ENCODE data around the gene APCDD1L. TPM values are rescaled to one million over a fixed set of nuclear protein-coding genes. Genes with fewer than 3 reads are reported as not detected.

The APCDD1L gene
- total and polyA plus RNA-seq, 2 of the 8 experiments (the other 6 are each of a cell fraction or from before 2014, with no cell fraction given), result 0.83 to 3.1 TPM

DNA sequence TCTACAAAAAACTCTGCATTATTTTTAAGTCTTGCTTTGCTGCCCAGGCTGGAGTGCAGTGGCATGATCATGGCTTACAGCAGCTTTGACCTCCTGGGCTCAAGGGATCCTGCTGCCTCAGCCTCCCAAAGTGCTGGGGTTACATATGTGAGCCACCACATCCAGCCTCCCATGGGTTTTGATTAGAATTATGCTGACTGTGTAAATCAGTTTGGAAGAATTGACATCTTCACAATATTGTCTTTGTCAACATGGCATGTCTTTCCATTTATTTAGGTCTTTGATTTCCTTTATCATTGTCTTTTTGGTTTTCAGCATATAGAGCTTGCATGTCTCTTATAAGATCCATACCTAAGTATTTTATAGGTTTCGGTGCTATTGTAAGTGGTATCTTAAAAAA, 13.2 kb upstream of the APCDD1L start:
- peaks cover 0 to 4% (median 0%) of the 10 kb centered on the region in 4 experiments; a peak in 1 of 7 replicates for H3K4me1 ChIP-seq (replicated peaks in 1 of 4; ENCODE audit: control insufficient read depth in 3 of 4, insufficient read depth in 4 of 4, low read length in 3 of 4)
- no peaks in the 10 kb centered on the region for H3K79me2 ChIP-seq (ENCODE audit: control insufficient read depth in 1 of 2, insufficient read depth in 2 of 2, low read length in 2 of 2)
- H3K4me2 ChIP-seq (ENCODE audit: insufficient read depth in 1 of 2, low read depth in 2 of 2, low read length in 2 of 2), result no peak overlapping the region
- H3K23ac ChIP-seq (ENCODE audit: insufficient read length), result no peak overlapping the region
- H2AK5ac ChIP-seq (ENCODE audit: low read depth, low read length), result no peak overlapping the region
- H4K8ac ChIP-seq (ENCODE audit: extremely low read depth, insufficient read depth, low read length), result no peak overlapping the region
- no peak overlapping the region for H2BK20ac ChIP-seq (ENCODE audit: low read length)
- no peaks in the 10 kb centered on the region for H3K23me2 ChIP-seq (ENCODE audit: low read depth, low read length)
- H2BK12ac ChIP-seq (ENCODE audit: low read depth, low read length), result no peak overlapping the region
- ChIA-PET CTCF (ENCODE audit: partially characterized antibody) (no interaction called here), POLR2A (ENCODE audit: partially characterized antibody) (no interaction called here)
- H3K56ac ChIP-seq (replicated peaks; ENCODE audit: insufficient read length, low read depth, low read length), result no peak overlapping the region
- H3K4me3 ChIP-seq (ENCODE audit: extremely low read depth in 1 of 4, insufficient read depth in 2 of 4, low read depth in 3 of 4, low read length in 4 of 4), result no peak overlapping the region
- 0 out of 7 replicates have a peak, but pooled peaks cover 0 to 5% (median 0%) of the 10 kb centered on the region in 4 experiments for H3K27me3 ChIP-seq (replicated peaks in 1 of 4; ENCODE audit: control insufficient read depth in 3 of 4, extremely low read depth in 1 of 4, insufficient read depth in 3 of 4, low read length in 3 of 4)
- 0 out of 8 replicates have a peak, but pooled peaks cover 0 to 2% (median 0%) of the 10 kb centered on the region in 4 experiments for H3K36me3 ChIP-seq (ENCODE audit: control insufficient read depth in 2 of 4, insufficient read depth in 4 of 4, low read length in 3 of 4)
- WGBS, 2 experiments (ENCODE audit: extremely low coverage in 1 of 2, insufficient coverage in 1 of 2, insufficient read length in 1 of 2, insufficient replicate concordance in 2 of 2, low coverage in 1 of 2, low lambda C conversion rate in 2 of 2, missing lambda C conversion rate in 1 of 2), result 83% methylated on average over 1 of the region's 1 CpG; no CpG with 5 or more reads in 1 of the 2 experiments
- no peak overlapping the region for H4K91ac ChIP-seq (replicated peaks; ENCODE audit: insufficient read length, low read length)
- FAIRE-seq, result no peak
- no peaks in the 10 kb centered on the region for H4K20me1 ChIP-seq (replicated peaks in 1 of 2; ENCODE audit: control insufficient read depth in 1 of 2, insufficient read depth in 2 of 2, low read length in 2 of 2)
- no peak overlapping the region for H4K5ac ChIP-seq (ENCODE audit: insufficient read length, low read depth, low read length)
- no peak overlapping the region for H3K27ac ChIP-seq (ENCODE audit: low read depth, low read length)
- H3K4ac ChIP-seq (replicated peaks; ENCODE audit: insufficient read length, low read depth, low read length), result no peak overlapping the region
- no peak overlapping the region for H3K18ac ChIP-seq (ENCODE audit: extremely low read depth, low read length)
- no peaks in the 10 kb centered on the region for H3K79me1 ChIP-seq (ENCODE audit: low read depth, low read length)
- no peak overlapping the region for H3K9ac ChIP-seq (replicated peaks in 1 of 4; ENCODE audit: extremely low read depth in 1 of 4, low read depth in 3 of 4, low read length in 3 of 4)
- DNase-seq (ENCODE audit: low read depth in 1 of 2, low spot score in 2 of 2), result no peak
- H3K9me3 ChIP-seq (ENCODE audit: insufficient read depth in 2 of 2, low read depth in 1 of 2, low read length in 1 of 2), result peaks cover 29 to 38% of the 10 kb centered on the region in 2 experiments
- H3K14ac ChIP-seq (ENCODE audit: insufficient read length), result no peak overlapping the region
- H2BK120ac ChIP-seq (replicated peaks; ENCODE audit: low read depth, low read length), result no peak overlapping the region
- no peak overlapping the region for H2AFZ ChIP-seq (ENCODE audit: low read length)
- no peak overlapping the region for H2BK15ac ChIP-seq (ENCODE audit: low read length)
- H2BK5ac ChIP-seq (ENCODE audit: low read depth, low read length), result no peak overlapping the region
- no peak for TF ChIP-seq RBBP5 (IDR thresholded peaks at IDR 0.05; ENCODE audit: borderline replicate concordance, low read depth, low read length)
- TF ChIP-seq BCL11A (IDR thresholded peaks at IDR 0.05; ENCODE audit: low read depth in 2 of 2, low read length in 2 of 2), result no peak
- TF ChIP-seq SP2 (IDR thresholded peaks at IDR 0.05; ENCODE audit: low read length), result no peak
- TF ChIP-seq NANOG (IDR thresholded peaks at IDR 0.05; ENCODE audit: insufficient read depth, low read depth, low read length, poor library complexity, severe bottlenecking), result no peak
- TF ChIP-seq, protein P1, sequence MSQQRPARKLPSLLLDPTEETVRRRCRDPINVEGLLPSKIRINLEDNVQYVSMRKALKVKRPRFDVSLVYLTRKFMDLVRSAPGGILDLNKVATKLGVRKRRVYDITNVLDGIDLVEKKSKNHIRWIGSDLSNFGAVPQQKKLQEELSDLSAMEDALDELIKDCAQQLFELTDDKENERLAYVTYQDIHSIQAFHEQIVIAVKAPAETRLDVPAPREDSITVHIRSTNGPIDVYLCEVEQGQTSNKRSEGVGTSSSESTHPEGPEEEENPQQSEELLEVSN (IDR thresholded peaks at IDR 0.05), result no peak
- no peak for TF ChIP-seq CTBP2 (IDR thresholded peaks at IDR 0.05; ENCODE audit: borderline replicate concordance, insufficient read depth, insufficient read length, low read length)
- TF ChIP-seq HDAC2 (IDR thresholded peaks at IDR 0.05; ENCODE audit: borderline replicate concordance in 1 of 2, low read depth in 2 of 2, low read length in 2 of 2), result no peak
- TF ChIP-seq KDM5A (IDR thresholded peaks at IDR 0.05; ENCODE audit: low read length), result no peak
- no peak for TF ChIP-seq CBX8 (IDR thresholded peaks at IDR 0.05; ENCODE audit: borderline replicate concordance, low read depth, low read length)
- no peak for TF ChIP-seq GTF2F1 (IDR thresholded peaks at IDR 0.05; ENCODE audit: borderline replicate concordance, low read depth, low read length)
- TF ChIP-seq EP300 (IDR thresholded peaks at IDR 0.05; ENCODE audit: borderline replicate concordance in 1 of 2, low read depth in 2 of 2, low read length in 2 of 2), result no peak
- no peak for TF ChIP-seq KDM1A (IDR thresholded peaks at IDR 0.05; ENCODE audit: borderline replicate concordance, low read length)
